Endothelial cell of umbilical vein (primary cell): ENCODE measurements around the gene EIF3A. TPM values are rescaled to one million over a fixed set of nuclear protein-coding genes. Genes with fewer than 3 reads are reported as not detected.
"Not testable (repeated sequence)": the region's sequence is repeated elsewhere in the genome, so short reads cannot be mapped to it uniquely, and the experiment has no call there.

Experiments used
- BruUV-seq: library from RNA; stranded (reverse); fragments of 400-500 nt; replicated peaks from 2 replicates; lab custom pipeline; 2021; lab: Mats Ljungman, UMichigan
- CTCF ChIA-PET: fragments of 300-600, 350-600 bp; sonication (Branson Sonifier 250); formaldehyde crosslinking; loops from one replicate; lab custom pipeline; 2021; ENCODE audit warnings: antibody characterized with exemption, inconsistent platforms; lab: Charles Lee
- POLR2A ChIA-PET: fragments of 300-600, 350-600 bp; sonication (Branson Sonifier 250); formaldehyde crosslinking; loops from one replicate; lab custom pipeline; 2021; ENCODE audit warnings: antibody characterized with exemption, inconsistent platforms; lab: Charles Lee
- DNase-seq: peaks from one replicate; pipeline ENCODE4 v3.0.0-alpha.2; 2011; ENCODE audit warnings: low read depth, low spot score
- FAIRE-seq: peaks from 2 replicates; lab custom pipeline; 2011; peaks lifted over from hg19 to GRCh38; lab: Jason Lieb, UNC
- H2AFZ ChIP-seq: 2 replicates; pipeline ENCODE4 v1.6.0; 2012; ENCODE audit warnings: low read depth, low read length, control low read depth, inconsistent platforms
- H3K27ac ChIP-seq: 2 replicates; pipeline ENCODE4 v1.5.1; 2011; ENCODE audit warnings: low read depth, mild to moderate bottlenecking, control low read depth, low read length, moderate library complexity; ENCODE audit not compliant: insufficient read depth
- H3K27me3 ChIP-seq, 2 experiments: 2 replicates each; pipeline versions ENCODE4 v1.6.0 to v1.6.1; 2011; ENCODE audit warnings: low read length in 2 of 2, mixed read lengths in 1 of 2; ENCODE audit not compliant: control insufficient read depth in 2 of 2, insufficient read depth in 2 of 2
- H3K36me3 ChIP-seq, 2 experiments: 2 replicates in 1 of 2; 3 replicates in 1 of 2; pipeline ENCODE4 v1.5.1; 2011; ENCODE audit warnings: low read length in 2 of 2, mild to moderate bottlenecking in 1 of 2, moderate library complexity in 1 of 2; ENCODE audit not compliant: control insufficient read depth in 2 of 2, insufficient read depth in 2 of 2; ENCODE audit errors: extremely low read depth in 1 of 2
- H3K4me1 ChIP-seq: 3 replicates; pipeline ENCODE4 v1.5.1; 2011; ENCODE audit warnings: mild to moderate bottlenecking, low read length; ENCODE audit not compliant: control insufficient read depth, insufficient read depth; ENCODE audit errors: extremely low read depth
- H3K4me2 ChIP-seq: 2 replicates; pipeline ENCODE4 v1.6.1; 2011; ENCODE audit warnings: low read length, control low read depth, mixed read lengths; ENCODE audit not compliant: insufficient read depth
- H3K4me3 ChIP-seq, 3 experiments: fragments of 200-600 bp in 1 of 3; sonication (generic), shearing (Covaris generic) in 1 of 3; replicated peaks in 1 of 3; 2 replicates each; pipeline ENCODE4 v1.5.1; 2011 to 2016; ENCODE audit warnings: control low read depth in 3 of 3, low read length in 3 of 3, mild to moderate bottlenecking in 2 of 3, inconsistent platforms in 1 of 3, low read depth in 1 of 3, moderate library complexity in 1 of 3; ENCODE audit not compliant: insufficient read depth in 1 of 3
- H3K79me2 ChIP-seq: 2 replicates; pipeline ENCODE4 v1.6.0; 2012; ENCODE audit warnings: low read length, inconsistent platforms; ENCODE audit not compliant: control insufficient read depth, insufficient read depth
- H3K9ac ChIP-seq: replicated peaks from 2 replicates; pipeline ENCODE3; 2011; ENCODE audit warnings: low read length, control low read depth; ENCODE audit not compliant: insufficient read depth; ENCODE audit errors: extremely low read depth
- H3K9me1 ChIP-seq: replicated peaks from 3 replicates; pipeline ENCODE4 v1.6.0; 2011; ENCODE audit warnings: mild to moderate bottlenecking, low read length; ENCODE audit not compliant: control insufficient read depth, insufficient read depth; ENCODE audit errors: extremely low read depth
- H3K9me3 ChIP-seq: replicated peaks from 2 replicates; pipeline ENCODE4 v1.5.1; 2012; ENCODE audit warnings: low read length, inconsistent platforms; ENCODE audit not compliant: control insufficient read depth, insufficient read depth
- H4K20me1 ChIP-seq: replicated peaks from 2 replicates; pipeline ENCODE3; 2011; ENCODE audit warnings: mild to moderate bottlenecking, low read length; ENCODE audit not compliant: control insufficient read depth, insufficient read depth; ENCODE audit errors: extremely low read depth
- EZH2 ChIP-seq: IDR thresholded peaks from 2 replicates; pipeline ENCODE4 v1.6.1; 2012; ENCODE audit warnings: borderline replicate concordance, low read depth, mild to moderate bottlenecking, moderate library complexity, low read length, inconsistent platforms; ENCODE audit not compliant: severe bottlenecking
- FOS ChIP-seq: IDR thresholded peaks from 2 replicates; pipeline ENCODE4 v1.6.1; 2011; ENCODE audit warnings: mild to moderate bottlenecking, low read length, moderate library complexity, borderline replicate concordance; ENCODE audit not compliant: insufficient read depth
- GATA2 ChIP-seq: IDR thresholded peaks from 2 replicates; pipeline ENCODE4 v1.7.0; 2011; ENCODE audit warnings: low read depth, mild to moderate bottlenecking, moderate library complexity, mixed read lengths, low read length; ENCODE audit not compliant: insufficient read length, insufficient read depth
- JUN ChIP-seq: IDR thresholded peaks from 2 replicates; pipeline ENCODE4 v1.6.1; 2011; ENCODE audit warnings: borderline replicate concordance, low read depth; ENCODE audit not compliant: insufficient read length, insufficient read depth
- MYC ChIP-seq: IDR thresholded peaks from one replicate; pipeline ENCODE4 v1.6.1; 2011; ENCODE audit warnings: mild to moderate bottlenecking, low read depth, low read length
- POLR2A ChIP-seq: IDR thresholded peaks from 2 replicates; pipeline ENCODE4 v1.6.1; 2012; ENCODE audit warnings: low read depth, mild to moderate bottlenecking, control low read depth, low read length
- POLR2AphosphoS5 ChIP-seq: IDR thresholded peaks from 2 replicates; pipeline ENCODE4 v1.6.1; 2012; ENCODE audit warnings: low read depth, mild to moderate bottlenecking, control low read depth, low read length, moderate library complexity; ENCODE audit not compliant: insufficient read depth
- dilution Hi-C: fragments of 300-500 bp; cut with MboI; formaldehyde crosslinking; loops from one replicate; pipeline ENCODE4 v1.15.0; 2019; ENCODE audit warnings: low sequenced_read_pairs; ENCODE audit not compliant: extremely low pct_ligation_motif_present
- intact Hi-C: fragments of 100-400 bp; cut with micrococcal nuclease; formaldehyde crosslinking; loops from one replicate; pipeline ENCODE4 v1.10.0; 2022
- polyA plus RNA-seq, 4 experiments: library from polyadenylated mRNA; depleted of rRNA in 3 of 4; stranded (reverse) in 3 of 4; unstranded in 1 of 4; fragments of >200 nt; gene quantifications; 2 replicates each; pipeline versions ENCODE4 v1.2.1 to v1.2.3, GENCODE V29; 2011 to 2012; ENCODE audit warnings: missing spikeins in 1 of 4
- total RNA-seq: library from RNA; stranded (reverse); gene quantifications from 2 replicates; pipeline ENCODE4 v1.2.3, GENCODE V29; 2021
- TF ChIP-seq, protein P1 (sequence below): IDR thresholded peaks from 2 replicates; pipeline ENCODE4 v1.6.1; 2011; ENCODE audit not compliant: insufficient read depth, insufficient read length
- TF ChIP-seq, protein P2 (sequence below), 2 donors: IDR thresholded peaks; 1 replicate in 1 of 2; 2 replicates in 1 of 2; pipeline ENCODE4 v1.5.1; 2011; ENCODE audit warnings: low read length in 2 of 2, mild to moderate bottlenecking in 2 of 2, moderate library complexity in 2 of 2, control low read depth in 1 of 2, inconsistent platforms in 1 of 2, low read depth in 1 of 2; ENCODE audit not compliant: insufficient read depth in 1 of 2; ENCODE audit errors: extremely low read depth in 1 of 2

The EIF3A gene
- total and polyA plus RNA-seq, 2 donors (not counting 3 experiments of a cell fraction or from before 2014, with no cell fraction given) = 27.6 to 159 TPM

DNA sequence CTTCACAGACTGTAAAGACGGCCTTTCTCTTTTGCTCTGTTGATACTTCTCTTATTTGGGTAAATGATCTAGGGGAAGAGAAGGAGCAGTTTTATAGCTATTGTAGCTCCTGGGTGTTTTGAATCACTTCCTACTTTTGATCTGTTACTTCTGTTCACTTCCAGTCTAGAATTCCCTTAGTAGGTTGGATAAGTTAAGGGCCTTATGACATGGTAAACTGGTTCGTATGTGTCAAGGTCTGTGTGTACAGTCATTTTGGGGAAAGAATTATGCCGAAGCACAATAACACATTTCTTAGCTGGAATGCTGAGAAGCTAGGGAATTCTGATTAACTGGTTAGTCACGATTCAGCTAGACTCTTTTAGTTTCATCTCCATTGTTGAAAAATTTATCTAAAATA, 31.4 kb upstream of the EIF3A start:
- BruUV-seq = no TSS peak
- Histone ChIP-seq H3K9ac (no peak overlapping the region), H3K36me3 (peaks cover 2 to 10% of the 10 kb centered on the region in 2 experiments), H3K79me2 (no peaks in the 10 kb centered on the region), H2AFZ (no peak overlapping the region), H3K27ac (no peak overlapping the region), H3K4me3 (no peak overlapping the region), H4K20me1 (no peaks in the 10 kb centered on the region), H3K9me3 (no peaks in the 10 kb centered on the region), H3K27me3 (no peaks in the 10 kb centered on the region), H3K4me1 (no peaks in the 10 kb centered on the region), H3K4me2 (no peak overlapping the region), H3K9me1 (no peaks in the 10 kb centered on the region)
- TF ChIP-seq, protein P1, sequence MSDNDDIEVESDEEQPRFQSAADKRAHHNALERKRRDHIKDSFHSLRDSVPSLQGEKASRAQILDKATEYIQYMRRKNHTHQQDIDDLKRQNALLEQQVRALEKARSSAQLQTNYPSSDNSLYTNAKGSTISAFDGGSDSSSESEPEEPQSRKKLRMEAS = no peak
- TF ChIP-seq MYC = no peak
- no peak for TF ChIP-seq FOS
- TF ChIP-seq GATA2 = no peak
- TF ChIP-seq EZH2 = no peak
- no peak for TF ChIP-seq JUN
- TF ChIP-seq POLR2A = no peak
- TF ChIP-seq, protein P2, sequence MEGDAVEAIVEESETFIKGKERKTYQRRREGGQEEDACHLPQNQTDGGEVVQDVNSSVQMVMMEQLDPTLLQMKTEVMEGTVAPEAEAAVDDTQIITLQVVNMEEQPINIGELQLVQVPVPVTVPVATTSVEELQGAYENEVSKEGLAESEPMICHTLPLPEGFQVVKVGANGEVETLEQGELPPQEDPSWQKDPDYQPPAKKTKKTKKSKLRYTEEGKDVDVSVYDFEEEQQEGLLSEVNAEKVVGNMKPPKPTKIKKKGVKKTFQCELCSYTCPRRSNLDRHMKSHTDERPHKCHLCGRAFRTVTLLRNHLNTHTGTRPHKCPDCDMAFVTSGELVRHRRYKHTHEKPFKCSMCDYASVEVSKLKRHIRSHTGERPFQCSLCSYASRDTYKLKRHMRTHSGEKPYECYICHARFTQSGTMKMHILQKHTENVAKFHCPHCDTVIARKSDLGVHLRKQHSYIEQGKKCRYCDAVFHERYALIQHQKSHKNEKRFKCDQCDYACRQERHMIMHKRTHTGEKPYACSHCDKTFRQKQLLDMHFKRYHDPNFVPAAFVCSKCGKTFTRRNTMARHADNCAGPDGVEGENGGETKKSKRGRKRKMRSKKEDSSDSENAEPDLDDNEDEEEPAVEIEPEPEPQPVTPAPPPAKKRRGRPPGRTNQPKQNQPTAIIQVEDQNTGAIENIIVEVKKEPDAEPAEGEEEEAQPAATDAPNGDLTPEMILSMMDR (IDR thresholded peaks at IDR 0.05; ENCODE audit: extremely low read depth in 1 of 2, insufficient read depth in 1 of 2, low read depth in 1 of 2, low read length in 2 of 2) = no peak
- TF ChIP-seq POLR2AphosphoS5 = no peak
- CTCF ChIA-PET = interaction anchor here (0.9 to 1.5 kb wide), 3 partner anchors 11 to 431 kb away, joined by 3 read pairs; partner anchors contain the start of gene RGS10
- dilution Hi-C loops (no loop called here), intact Hi-C loops (no loop called here)
- no peak for DNase-seq
- FAIRE-seq = no peak
- POLR2A ChIA-PET = no interaction called here

DNA sequence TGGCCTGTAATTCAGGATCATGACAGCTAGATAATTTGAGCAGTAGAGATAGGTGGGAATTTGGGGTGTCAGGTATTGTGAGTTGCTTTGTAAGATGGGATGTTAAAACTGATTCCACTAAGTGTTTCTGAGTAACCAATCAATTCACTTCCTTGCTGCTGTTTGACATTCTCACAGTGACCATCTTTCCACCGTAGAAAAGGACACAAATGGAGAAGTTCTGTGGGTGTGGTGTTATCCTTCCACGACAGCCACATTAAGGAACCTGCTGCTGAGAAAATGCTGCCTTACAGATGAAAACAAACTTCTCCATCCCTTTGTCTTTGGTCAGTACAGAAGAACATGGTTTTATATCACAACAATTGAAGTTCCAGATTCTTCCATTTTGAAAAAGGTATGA, 27.2 kb upstream of the EIF3A start:
- dilution Hi-C loops, POLR2A ChIA-PET, H3K36me3 ChIP-seq, H3K9ac ChIP-seq, H2AFZ ChIP-seq, FAIRE-seq, DNase-seq, H3K4me1 ChIP-seq, CTCF ChIA-PET, H3K4me2 ChIP-seq, H3K27ac ChIP-seq, H3K27me3 ChIP-seq, H4K20me1 ChIP-seq, H3K4me3 ChIP-seq, BruUV-seq, H3K9me3 ChIP-seq, H3K9me1 ChIP-seq: not testable (repeated sequence)
- intact Hi-C loops = loop anchor here (10.0 kb wide), 1 partner anchor 547 kb away; the partner anchor contains the start of gene BAG3
- peaks cover 16% of the 10 kb centered on the region for H3K79me2 ChIP-seq

DNA sequence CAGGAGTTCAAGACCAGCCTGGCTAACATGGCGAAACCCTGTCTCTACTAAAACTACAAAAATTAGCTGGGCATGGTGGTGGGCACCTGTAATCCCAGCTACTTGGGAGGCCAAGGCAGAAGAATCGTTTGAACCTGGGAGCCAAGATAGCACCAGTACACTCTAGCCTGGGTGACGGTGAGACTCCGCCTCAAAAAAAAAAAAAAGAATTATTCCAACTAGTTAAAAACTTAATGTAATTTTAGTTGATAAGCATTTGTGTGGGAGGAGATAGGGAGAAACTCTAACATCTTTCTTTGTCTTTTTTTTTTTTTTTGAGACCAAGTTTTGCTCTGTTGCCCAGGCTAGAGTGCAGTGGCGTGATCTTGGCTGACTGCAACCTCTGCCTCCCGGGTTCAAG, 26.5 kb upstream of the EIF3A start:
- H3K36me3 ChIP-seq, DNase-seq, H3K4me1 ChIP-seq, H3K9ac ChIP-seq, H2AFZ ChIP-seq, H4K20me1 ChIP-seq, BruUV-seq, CTCF ChIA-PET, FAIRE-seq, POLR2A ChIA-PET, dilution Hi-C loops, H3K27me3 ChIP-seq, H3K4me3 ChIP-seq, H3K9me1 ChIP-seq, H3K4me2 ChIP-seq, H3K9me3 ChIP-seq, H3K27ac ChIP-seq: not testable (repeated sequence)
- intact Hi-C loops = loop anchor here (10.0 kb wide), 1 partner anchor 548 kb away; the partner anchor contains the start of gene BAG3
- H3K79me2 ChIP-seq = peaks cover 16% of the 10 kb centered on the region
